ENCODE data around the gene KRT71. TPM values are rescaled to one million over a fixed set of nuclear protein-coding genes. Genes with fewer than 3 reads are reported as not detected.

Gene KRT71
- polyA plus RNA-seq, 3 donors: not detected

GRCh38 chr12:52561880-52562449, 9.0 kb upstream of the KRT71 start:
- H3K4me2 ChIP-seq (replicated peaks; ENCODE audit: extremely low read depth, low read length, poor library complexity, severe bottlenecking): no peak overlapping the region
- no peaks in the 10 kb centered on the region for H3K9me3 ChIP-seq (replicated peaks in 1 of 2; ENCODE audit: control insufficient read depth in 1 of 2, insufficient read depth in 1 of 2, low read length in 2 of 2)
- H3K36me3 ChIP-seq (replicated peaks in 1 of 2; ENCODE audit: control insufficient read depth in 1 of 2, insufficient read depth in 2 of 2, low read length in 2 of 2): no peaks in the 10 kb centered on the region
- Mint-ChIP-seq H3K9me3 (no peaks in the 10 kb centered on the region), H3K27ac (no peak overlapping the region), H3K36me3 (no peaks in the 10 kb centered on the region), H3K27me3 (ENCODE audit: low read depth in 3 of 3) (peaks cover 2 to 21% (median 14%) of the 10 kb centered on the region in 3 donors), H3K4me1 (no peaks in the 10 kb centered on the region), H3K4me3 (no peak overlapping the region)
- H3K4me1 ChIP-seq (ENCODE audit: control insufficient read depth in 1 of 2, insufficient read depth in 2 of 2, low read length in 2 of 2): no peaks in the 10 kb centered on the region
- TF ChIP-seq, protein P1, sequence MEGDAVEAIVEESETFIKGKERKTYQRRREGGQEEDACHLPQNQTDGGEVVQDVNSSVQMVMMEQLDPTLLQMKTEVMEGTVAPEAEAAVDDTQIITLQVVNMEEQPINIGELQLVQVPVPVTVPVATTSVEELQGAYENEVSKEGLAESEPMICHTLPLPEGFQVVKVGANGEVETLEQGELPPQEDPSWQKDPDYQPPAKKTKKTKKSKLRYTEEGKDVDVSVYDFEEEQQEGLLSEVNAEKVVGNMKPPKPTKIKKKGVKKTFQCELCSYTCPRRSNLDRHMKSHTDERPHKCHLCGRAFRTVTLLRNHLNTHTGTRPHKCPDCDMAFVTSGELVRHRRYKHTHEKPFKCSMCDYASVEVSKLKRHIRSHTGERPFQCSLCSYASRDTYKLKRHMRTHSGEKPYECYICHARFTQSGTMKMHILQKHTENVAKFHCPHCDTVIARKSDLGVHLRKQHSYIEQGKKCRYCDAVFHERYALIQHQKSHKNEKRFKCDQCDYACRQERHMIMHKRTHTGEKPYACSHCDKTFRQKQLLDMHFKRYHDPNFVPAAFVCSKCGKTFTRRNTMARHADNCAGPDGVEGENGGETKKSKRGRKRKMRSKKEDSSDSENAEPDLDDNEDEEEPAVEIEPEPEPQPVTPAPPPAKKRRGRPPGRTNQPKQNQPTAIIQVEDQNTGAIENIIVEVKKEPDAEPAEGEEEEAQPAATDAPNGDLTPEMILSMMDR (IDR thresholded peaks at IDR 0.05): peak; percentile 41
- no peak overlapping the region for H3K4me3 ChIP-seq (replicated peaks in 1 of 3; ENCODE audit: low read depth in 2 of 3, low read length in 3 of 3)
- peaks cover 2 to 4% of the 10 kb centered on the region in 2 donors for H3K27me3 ChIP-seq (ENCODE audit: control insufficient read depth in 2 of 2, insufficient read depth in 2 of 2, low read length in 2 of 2)
- H2AFZ ChIP-seq (ENCODE audit: insufficient read depth, low read depth, low read length, poor library complexity, severe bottlenecking): no peak overlapping the region
- 86% methylated on average over 2 of the region's 3 CpGs for WGBS (ENCODE audit: insufficient coverage)
- H3K27ac ChIP-seq (ENCODE audit: low read depth in 1 of 2, low read length in 2 of 2): no peak overlapping the region
- no peaks in the 10 kb centered on the region for H3K79me2 ChIP-seq (ENCODE audit: insufficient read depth, low read length)
- no peak overlapping the region for H3K9ac ChIP-seq (ENCODE audit: insufficient read depth, low read length, poor library complexity, severe bottlenecking)
- H4K20me1 ChIP-seq (ENCODE audit: insufficient read depth, low read length): no peaks in the 10 kb centered on the region
- DNase-seq: no peak
- intact Hi-C loops (cut with micrococcal nuclease): no loop called here

- no peaks in the 10 kb centered on the region for H3K36me3 Mint-ChIP-seq
- H3K9ac ChIP-seq (ENCODE audit: insufficient read depth, low read length, poor library complexity, severe bottlenecking): no peak overlapping the region
- DNase-seq: no peak
- H3K4me3 ChIP-seq (replicated peaks in 1 of 3; ENCODE audit: low read depth in 2 of 3, low read length in 3 of 3): no peak overlapping the region
- no peaks in the 10 kb centered on the region for H4K20me1 ChIP-seq (ENCODE audit: insufficient read depth, low read length)
- no peak overlapping the region for H3K27ac ChIP-seq (ENCODE audit: low read depth in 1 of 2, low read length in 2 of 2)
- no peaks in the 10 kb centered on the region for H3K79me2 ChIP-seq (ENCODE audit: insufficient read depth, low read length)
- no peaks in the 10 kb centered on the region for H3K4me1 ChIP-seq (ENCODE audit: control insufficient read depth in 1 of 2, insufficient read depth in 2 of 2, low read length in 2 of 2)
- intact Hi-C loops (cut with micrococcal nuclease): no loop called here
- no peaks in the 10 kb centered on the region for H3K4me1 Mint-ChIP-seq
- peaks cover 0 to 2% (median 0%) of the 10 kb centered on the region in 7 donors for H3K9me3 Mint-ChIP-seq
- peaks cover 2 to 18% (median 14%) of the 10 kb centered on the region in 3 donors for H3K27me3 Mint-ChIP-seq (ENCODE audit: low read depth in 3 of 3)
- H2AFZ ChIP-seq (ENCODE audit: insufficient read depth, low read depth, low read length, poor library complexity, severe bottlenecking): no peak overlapping the region
- no peaks in the 10 kb centered on the region for H3K9me3 ChIP-seq (replicated peaks in 1 of 2; ENCODE audit: control insufficient read depth in 1 of 2, insufficient read depth in 1 of 2, low read length in 2 of 2)
- TF ChIP-seq, protein P1 (IDR thresholded peaks at IDR 0.05): no peak
- H3K36me3 ChIP-seq (replicated peaks in 1 of 2; ENCODE audit: control insufficient read depth in 1 of 2, insufficient read depth in 2 of 2, low read length in 2 of 2): no peaks in the 10 kb centered on the region
- WGBS (ENCODE audit: insufficient coverage): 83% methylated on average over 4 of the region's 4 CpGs
- no peak overlapping the region for H3K4me2 ChIP-seq (replicated peaks; ENCODE audit: extremely low read depth, low read length, poor library complexity, severe bottlenecking)
- H3K4me3 Mint-ChIP-seq: no peak overlapping the region
- peaks cover 2 to 4% of the 10 kb centered on the region in 2 donors for H3K27me3 ChIP-seq (ENCODE audit: control insufficient read depth in 2 of 2, insufficient read depth in 2 of 2, low read length in 2 of 2)
- no peak overlapping the region for H3K27ac Mint-ChIP-seq
Measured at GRCh38 chr12:52559979-52560378, 7.0 kb upstream of the KRT71 start.
